Natural killer cell (primary cell): Measurements from ENCODE around the gene SIGLEC14. TPM values are rescaled to one million over a fixed set of nuclear protein-coding genes. Genes with fewer than 3 reads are reported as not detected.
"Not testable (repeated sequence)": the region's sequence is repeated elsewhere in the genome, so short reads cannot be mapped to it uniquely, and the experiment has no call there.

Source experiments
- ATAC-seq, 3 donors: fragments of 150-1000 bp in 2 of 3; fragments of 200-7000 bp in 1 of 3; cut with Tn5 transposase; 1 replicate in 1 of 3; 2 replicates in 2 of 3; pipeline ENCODE4 v1.10.0; 2021; ENCODE audit warnings: mild to moderate bottlenecking in 2 of 3, moderate library complexity in 2 of 3
- DNase-seq, 2 donors: peaks; one replicate each; pipeline versions ENCODE4 v3.0.0 to v3.0.0-alpha.2; 2013 to 2021; ENCODE audit warnings: mixed read lengths in 1 of 2
- H3K27ac ChIP-seq: one replicate; pipeline ENCODE4 v1.5.1; 2013; ENCODE audit warnings: mild to moderate bottlenecking, low read length
- H3K27me3 ChIP-seq: one replicate; pipeline ENCODE4 v1.6.1; 2013; ENCODE audit warnings: low read length; ENCODE audit not compliant: control insufficient read depth, insufficient read depth
- H3K36me3 ChIP-seq: one replicate; pipeline ENCODE4 v1.6.1; 2013; ENCODE audit warnings: low read length; ENCODE audit not compliant: control insufficient read depth, insufficient read depth
- H3K4me1 ChIP-seq: one replicate; pipeline ENCODE4 v1.6.1; 2013; ENCODE audit warnings: low read length; ENCODE audit not compliant: control insufficient read depth, insufficient read depth
- H3K4me3 ChIP-seq: one replicate; pipeline ENCODE4 v1.5.1; 2013; ENCODE audit warnings: low read length
- H3K9me3 ChIP-seq: one replicate; pipeline ENCODE4 v1.6.1; 2013; ENCODE audit warnings: low read length; ENCODE audit not compliant: control insufficient read depth, insufficient read depth
- H3K27ac Mint-ChIP-seq, 2 donors: one replicate each; pipeline ENCODE4 v1.8.0; 2022; ENCODE audit warnings: mild to moderate bottlenecking in 2 of 2, mixed read lengths in 2 of 2, moderate library complexity in 1 of 2
- H3K27me3 Mint-ChIP-seq, 2 donors: one replicate each; pipeline ENCODE4 v1.8.0; 2022; ENCODE audit warnings: low read depth in 2 of 2, mixed read lengths in 2 of 2
- H3K36me3 Mint-ChIP-seq: one replicate; pipeline ENCODE4 v1.8.0; 2022; ENCODE audit warnings: mixed read lengths
- H3K4me1 Mint-ChIP-seq, 2 donors: one replicate each; pipeline ENCODE4 v1.8.0; 2022; ENCODE audit warnings: mixed read lengths in 2 of 2
- H3K4me3 Mint-ChIP-seq: one replicate; pipeline ENCODE4 v1.8.0; 2022; ENCODE audit warnings: mild to moderate bottlenecking, moderate library complexity, mixed read lengths
- H3K9me3 Mint-ChIP-seq, 2 donors: one replicate each; pipeline ENCODE4 v1.8.0; 2022; ENCODE audit warnings: mixed read lengths in 2 of 2
- WGBS: methylation state at CpG from one replicate; pipeline ENCODE4 v1.1.7; 2013; ENCODE audit warnings: missing lambda C conversion rate; ENCODE audit not compliant: insufficient coverage; 5-methylcytosine and 5-hydroxymethylcytosine counted together
- intact Hi-C: fragments of 100-400 bp; cut with micrococcal nuclease; formaldehyde crosslinking; loops from one replicate; pipeline ENCODE4 v1.14.2; 2022
- total RNA-seq, 4 donors: library from RNA; stranded (reverse); fragments of 120-200 nt in 1 of 4; gene quantifications; one replicate each; pipeline versions ENCODE4 v1.2.3 to v1.2.4, GENCODE V29; 2013 to 2022
- TF ChIP-seq, protein P1 (sequence below): fragments of 200-600 bp; IDR thresholded peaks from one replicate; pipeline ENCODE4 v1.8.0; 2022; ENCODE audit warnings: antibody characterized with exemption

The SIGLEC14 gene
- total RNA-seq, 3 donors from 2014 or later (not counting 1 experiment from before 2014, with no cell fraction given) = 2.7 to 4.9 (median 2.9) TPM

DNA sequence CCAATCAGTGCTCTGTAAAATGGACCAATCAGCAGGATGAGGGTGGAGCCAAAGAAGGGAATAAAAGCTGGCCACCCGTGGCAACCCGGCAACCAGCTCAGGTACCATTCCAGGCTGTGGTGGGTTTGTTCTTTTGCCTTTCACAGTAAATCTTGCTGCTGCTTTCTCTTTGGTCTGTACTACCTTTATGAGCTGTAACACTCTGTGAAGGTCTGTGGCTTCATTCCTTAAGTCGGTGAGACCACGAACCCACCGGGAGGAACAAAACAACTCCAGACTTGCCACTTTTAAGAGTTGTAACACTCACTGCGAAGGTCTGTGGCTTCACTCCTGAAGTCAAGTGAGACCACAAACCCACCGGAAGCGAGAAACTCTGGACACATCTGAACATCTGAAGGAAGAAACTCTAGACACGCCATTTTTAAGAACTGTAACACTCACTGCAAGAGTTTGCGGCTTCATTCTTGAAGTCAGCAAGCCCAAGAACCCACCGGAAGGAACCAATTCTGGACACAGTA, 30.0 kb upstream of the SIGLEC14 start:
- intact Hi-C loops = no loop called here
- peaks cover 12% of the 10 kb centered on the region for H3K4me1 ChIP-seq
- TF ChIP-seq, protein P1, sequence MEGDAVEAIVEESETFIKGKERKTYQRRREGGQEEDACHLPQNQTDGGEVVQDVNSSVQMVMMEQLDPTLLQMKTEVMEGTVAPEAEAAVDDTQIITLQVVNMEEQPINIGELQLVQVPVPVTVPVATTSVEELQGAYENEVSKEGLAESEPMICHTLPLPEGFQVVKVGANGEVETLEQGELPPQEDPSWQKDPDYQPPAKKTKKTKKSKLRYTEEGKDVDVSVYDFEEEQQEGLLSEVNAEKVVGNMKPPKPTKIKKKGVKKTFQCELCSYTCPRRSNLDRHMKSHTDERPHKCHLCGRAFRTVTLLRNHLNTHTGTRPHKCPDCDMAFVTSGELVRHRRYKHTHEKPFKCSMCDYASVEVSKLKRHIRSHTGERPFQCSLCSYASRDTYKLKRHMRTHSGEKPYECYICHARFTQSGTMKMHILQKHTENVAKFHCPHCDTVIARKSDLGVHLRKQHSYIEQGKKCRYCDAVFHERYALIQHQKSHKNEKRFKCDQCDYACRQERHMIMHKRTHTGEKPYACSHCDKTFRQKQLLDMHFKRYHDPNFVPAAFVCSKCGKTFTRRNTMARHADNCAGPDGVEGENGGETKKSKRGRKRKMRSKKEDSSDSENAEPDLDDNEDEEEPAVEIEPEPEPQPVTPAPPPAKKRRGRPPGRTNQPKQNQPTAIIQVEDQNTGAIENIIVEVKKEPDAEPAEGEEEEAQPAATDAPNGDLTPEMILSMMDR = no peak
- Mint-ChIP-seq H3K36me3 (no peaks in the 10 kb centered on the region), H3K4me3 (peak overlapping the region; percentile 49), H3K27ac (peak overlapping the region; percentile 18 to 59), H3K9me3 (no peaks in the 10 kb centered on the region), H3K27me3 (peaks cover 5 to 6% of the 10 kb centered on the region in 2 donors), H3K4me1 (peaks cover 7 to 15% of the 10 kb centered on the region in 2 donors)
- 4% methylated on average over 11 of the region's 11 CpGs for WGBS
- ATAC-seq (peak in 2 of 3 donors; percentile 47 to 58), DNase-seq (peak in 1 of 2 donors; percentile 70)
- no peak overlapping the region for H3K27ac ChIP-seq
- peaks cover 8% of the 10 kb centered on the region for H3K27me3 ChIP-seq
- no peak overlapping the region for H3K4me3 ChIP-seq
- peaks cover 14% of the 10 kb centered on the region for H3K9me3 ChIP-seq
- no peaks in the 10 kb centered on the region for H3K36me3 ChIP-seq

DNA sequence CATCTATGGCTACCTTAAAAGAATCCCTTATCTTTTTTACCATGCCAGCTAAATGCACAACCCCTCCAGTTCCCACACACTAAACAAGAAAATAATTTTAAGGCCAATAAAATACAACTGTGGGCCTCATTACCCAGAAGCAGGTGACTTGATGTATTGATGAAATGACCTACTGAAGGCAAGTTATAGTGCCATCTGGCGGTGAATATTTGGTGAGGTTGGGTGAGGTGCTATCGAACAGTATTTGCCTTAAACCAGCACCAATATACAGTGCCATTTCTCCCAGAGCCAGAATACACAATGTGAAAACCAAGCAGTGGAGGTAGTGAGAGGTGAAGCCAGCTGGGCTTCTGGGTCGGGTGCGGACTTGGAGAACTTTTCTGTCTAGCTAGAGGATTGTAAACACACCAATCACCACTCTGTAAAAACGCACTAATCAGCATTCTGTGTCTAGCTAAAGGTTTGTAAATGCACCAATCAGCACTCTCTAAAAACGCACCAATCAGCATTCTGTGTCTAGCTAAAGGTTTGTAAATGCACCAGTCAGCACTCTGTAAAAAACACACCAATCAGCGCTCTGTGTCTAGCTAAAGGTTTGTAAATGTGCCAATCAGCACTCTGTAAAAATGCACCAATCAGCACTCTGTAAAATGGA, 29.4 kb upstream of the SIGLEC14 start:
- H3K27me3 Mint-ChIP-seq, ATAC-seq, intact Hi-C loops, H3K27ac ChIP-seq, H3K36me3 ChIP-seq, H3K27ac Mint-ChIP-seq, H3K36me3 Mint-ChIP-seq, H3K9me3 Mint-ChIP-seq, H3K4me3 ChIP-seq: not testable (repeated sequence)
- DNase-seq = peak in 1 of 2 donors; percentile 36
- Histone ChIP-seq H3K27me3 (peaks cover 12% of the 10 kb centered on the region), H3K9me3 (peaks cover 14% of the 10 kb centered on the region), H3K4me1 (peaks cover 12% of the 10 kb centered on the region)
- WGBS = 77% methylated on average over 6 of the region's 7 CpGs
- Mint-ChIP-seq H3K4me3 (peak overlapping the region; percentile 37), H3K4me1 (peaks cover 7 to 15% of the 10 kb centered on the region in 2 donors)

DNA sequence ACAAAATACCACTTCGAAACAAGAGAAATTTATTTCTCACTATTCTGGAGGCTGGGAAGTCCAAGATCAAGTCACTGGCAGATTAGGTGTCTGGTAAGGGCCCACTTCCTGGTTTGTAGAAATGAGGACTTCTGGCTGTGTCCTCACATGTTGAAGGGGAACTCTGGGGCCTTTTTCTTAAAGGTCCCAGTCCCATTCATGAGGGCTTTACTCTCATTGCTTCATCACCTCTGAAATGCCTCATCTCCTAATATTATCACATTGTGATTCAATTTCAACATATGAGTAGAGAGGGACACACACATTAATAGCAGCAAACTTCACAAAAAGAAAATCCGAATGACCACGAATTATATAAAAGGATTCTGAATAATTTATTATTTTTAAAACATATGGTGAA, 21.6 kb upstream of the SIGLEC14 start:
- H3K36me3 Mint-ChIP-seq = no peaks in the 10 kb centered on the region
- no peak for DNase-seq
- H3K9me3 Mint-ChIP-seq = no peaks in the 10 kb centered on the region
- Histone ChIP-seq H3K9me3 (no peaks in the 10 kb centered on the region), H3K4me1 (no peaks in the 10 kb centered on the region), H3K27ac (no peak overlapping the region), H3K27me3 (peaks cover 17% of the 10 kb centered on the region), H3K4me3 (no peak overlapping the region), H3K36me3 (no peaks in the 10 kb centered on the region)
- 60% methylated on average over 1 of the region's 3 CpGs for WGBS
- H3K4me3 Mint-ChIP-seq = no peak overlapping the region
- H3K4me1 Mint-ChIP-seq = no peaks in the 10 kb centered on the region
- ATAC-seq = no peak
- intact Hi-C loops = no loop called here
- no peak overlapping the region for H3K27ac Mint-ChIP-seq
- TF ChIP-seq, protein P1 = no peak
- H3K27me3 Mint-ChIP-seq = peaks cover 18 to 31% of the 10 kb centered on the region in 2 donors

DNA sequence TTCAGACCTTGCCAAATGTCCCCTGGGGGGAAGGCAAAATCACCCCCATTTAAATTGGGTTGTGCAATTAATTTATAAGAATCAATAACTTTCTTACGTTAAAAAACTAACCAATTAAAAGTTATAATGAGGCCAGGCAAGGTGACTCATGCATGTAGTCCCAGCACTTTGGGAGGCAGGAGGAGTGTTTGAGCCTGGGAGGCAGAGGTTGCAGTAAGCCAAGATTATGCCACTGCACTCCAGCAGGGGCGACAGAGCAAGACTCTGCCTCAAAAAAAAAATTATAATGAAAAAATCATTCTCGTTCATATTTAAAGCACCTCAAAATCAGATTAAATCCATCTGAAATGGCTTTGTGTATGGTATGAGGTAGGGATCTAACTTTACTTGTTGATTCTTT, 18.4 kb upstream of the SIGLEC14 start:
- Mint-ChIP-seq H3K4me1 (no peaks in the 10 kb centered on the region), H3K27ac (no peak overlapping the region), H3K9me3 (no peaks in the 10 kb centered on the region), H3K27me3 (peaks cover 27 to 47% of the 10 kb centered on the region in 2 donors), H3K4me3 (no peak overlapping the region), H3K36me3 (no peaks in the 10 kb centered on the region)
- no peak overlapping the region for H3K4me3 ChIP-seq
- no CpG with 5 or more reads among the region's 3 CpGs for WGBS
- DNase-seq (no peak), ATAC-seq (no peak)
- no peaks in the 10 kb centered on the region for H3K36me3 ChIP-seq
- intact Hi-C loops = no loop called here
- H3K27me3 ChIP-seq = peaks cover 8% of the 10 kb centered on the region
- H3K4me1 ChIP-seq = no peaks in the 10 kb centered on the region
- TF ChIP-seq, protein P1 = no peak
- H3K9me3 ChIP-seq = no peaks in the 10 kb centered on the region
- no peak overlapping the region for H3K27ac ChIP-seq
